Islet precursor cell (in vitro differentiated cells): ENCODE data around the gene SLC24A3.
"Not testable (repeated sequence)": the region's sequence is repeated elsewhere in the genome, so short reads cannot be mapped to it uniquely, and the experiment has no call there.

ENCODE experiments used
- DNase-seq: peaks from one replicate; pipeline ENCODE4 v3.0.0-alpha.2; 2018

Gene SLC24A3

DNA sequence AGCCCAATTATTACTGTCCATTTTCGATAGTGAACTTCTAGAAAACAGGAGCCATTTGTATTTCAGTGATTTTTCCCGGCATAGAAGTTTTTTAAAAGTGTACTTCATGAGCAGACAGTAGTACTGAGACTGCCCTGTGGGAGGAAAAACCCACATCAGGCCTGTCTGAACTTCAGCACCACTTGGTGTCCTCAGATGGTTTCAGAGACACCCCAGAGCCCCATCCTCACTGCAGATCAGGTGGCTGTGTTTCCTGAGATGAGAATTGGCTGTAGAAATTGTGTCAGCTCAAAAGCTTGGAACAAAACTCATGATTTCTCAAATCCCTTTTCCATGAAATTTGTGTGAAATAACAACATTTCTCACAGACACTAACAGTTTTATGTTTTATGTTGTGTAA is 435.6 kb downstream of the SLC24A3 start:
- no peak for DNase-seq

DNA sequence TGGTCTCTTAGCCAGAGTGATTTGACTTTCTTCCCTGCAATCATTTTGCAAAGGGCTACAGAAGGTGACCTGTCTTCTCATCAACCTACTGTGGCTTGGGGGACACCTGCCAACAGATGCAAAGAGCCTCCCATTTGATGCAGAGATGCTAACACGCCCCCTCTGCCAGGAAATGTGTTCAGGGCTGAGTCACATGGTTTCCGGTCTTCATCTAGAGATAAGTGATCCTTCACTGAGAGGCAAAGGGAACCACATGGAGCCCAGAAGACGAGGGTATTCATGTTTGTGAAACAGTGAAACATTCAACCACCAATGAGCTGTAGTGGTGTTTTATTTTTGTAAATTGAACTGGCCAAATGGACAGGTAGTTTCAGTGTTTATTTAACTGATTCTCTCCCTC is 436.6 kb downstream of the SLC24A3 start:
- DNase-seq: no peak

DNA sequence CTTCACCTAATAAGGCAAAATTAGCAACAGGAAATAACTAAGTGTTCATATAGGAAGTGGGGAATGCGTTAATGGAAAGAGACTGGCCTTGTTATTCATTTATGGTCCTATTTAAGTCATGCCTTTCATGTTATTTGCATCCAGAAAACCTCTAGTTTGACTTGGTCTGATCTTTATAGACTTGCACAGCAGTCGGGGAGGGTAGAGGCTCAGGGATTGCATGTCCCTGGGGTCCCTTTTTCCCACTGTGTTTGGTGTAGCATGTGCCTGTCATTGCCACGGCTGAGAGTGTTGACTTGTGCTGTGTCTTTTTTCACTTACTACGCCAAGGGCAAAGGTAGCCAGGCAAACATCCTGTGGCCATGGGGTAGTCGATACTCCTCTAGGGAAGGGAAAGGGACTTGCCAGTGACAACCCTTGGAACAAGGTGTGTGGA is 440.2 kb downstream of the SLC24A3 start:
- no peak for DNase-seq

DNA sequence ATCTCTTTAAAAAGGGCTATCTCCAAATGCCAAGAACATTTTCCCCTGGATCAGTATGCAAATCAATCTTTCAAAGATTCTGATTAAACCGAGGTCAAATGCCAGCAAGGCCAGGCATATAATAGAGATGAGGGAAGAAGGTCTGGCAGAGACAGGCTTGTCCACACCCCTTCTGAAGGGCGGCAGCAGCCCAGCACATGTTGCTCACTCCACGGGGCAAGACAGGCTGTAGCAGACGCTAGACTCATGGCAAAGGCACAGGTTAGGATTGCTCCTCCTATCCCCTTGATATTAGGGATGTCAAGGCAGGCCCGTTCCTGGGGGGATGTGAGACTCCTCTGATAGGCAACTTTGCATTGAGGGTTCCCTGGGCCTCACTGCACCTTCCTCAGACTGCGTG is 440.9 kb downstream of the SLC24A3 start:
- DNase-seq: no peak

DNA sequence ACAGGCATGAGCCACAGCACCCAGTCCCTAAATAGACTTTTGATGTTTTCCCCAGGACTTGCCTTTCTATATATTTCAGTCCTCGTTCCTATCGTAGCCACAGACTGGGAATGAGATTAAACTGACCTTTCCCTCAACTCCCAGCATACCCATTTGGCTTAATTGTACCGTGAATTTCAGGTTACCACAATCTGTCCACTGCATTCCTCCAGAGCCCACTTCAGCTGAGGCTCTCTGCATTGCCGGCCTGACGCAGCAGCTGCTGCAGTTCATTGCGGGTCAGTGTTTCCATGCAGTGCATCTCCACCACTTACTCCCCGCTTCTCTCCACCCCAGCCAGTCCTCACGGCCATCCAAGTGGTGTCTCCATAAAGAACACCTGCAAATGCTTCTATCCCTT is 442.5 kb downstream of the SLC24A3 start:
- DNase-seq: no peak

DNA sequence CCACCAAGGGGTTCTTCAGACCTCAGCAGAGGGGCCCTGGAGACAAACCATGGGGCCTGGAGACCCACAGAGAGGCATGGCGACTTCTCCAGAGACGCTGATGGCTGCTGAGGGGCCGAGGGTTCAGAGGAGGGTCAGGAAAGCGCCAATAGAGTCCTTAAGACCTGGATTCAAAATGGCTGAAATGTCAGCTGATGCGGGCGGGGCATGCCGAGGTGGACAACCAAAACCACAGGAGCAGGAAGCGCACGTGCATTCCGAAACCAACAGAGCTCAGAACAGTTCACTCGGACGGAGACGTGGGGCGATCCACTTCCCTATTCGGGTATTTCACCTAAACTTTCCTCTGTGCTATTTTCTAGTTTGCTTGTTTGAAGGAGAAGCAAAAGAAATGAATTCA is 445.7 kb downstream of the SLC24A3 start:
- DNase-seq: no peak

DNA sequence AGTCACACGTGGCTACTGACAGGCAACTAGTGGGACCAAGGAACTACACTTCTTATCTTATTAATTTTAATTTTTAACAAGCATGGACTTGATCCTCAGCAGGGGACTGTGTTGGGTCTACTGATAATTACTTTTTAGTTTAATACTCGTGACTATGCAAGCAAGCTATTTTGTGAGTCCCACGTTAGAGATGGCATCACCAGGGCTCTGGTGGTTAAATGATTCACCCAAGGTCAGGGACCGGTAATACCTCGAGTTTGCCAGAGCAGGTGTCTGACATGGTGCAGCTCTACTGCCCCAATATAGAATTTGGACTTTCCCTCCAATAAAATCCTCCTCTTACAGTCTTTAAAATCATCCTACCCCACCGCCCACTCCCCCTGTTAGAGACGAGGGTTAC is 447.0 kb downstream of the SLC24A3 start:
- no peak for DNase-seq

DNA sequence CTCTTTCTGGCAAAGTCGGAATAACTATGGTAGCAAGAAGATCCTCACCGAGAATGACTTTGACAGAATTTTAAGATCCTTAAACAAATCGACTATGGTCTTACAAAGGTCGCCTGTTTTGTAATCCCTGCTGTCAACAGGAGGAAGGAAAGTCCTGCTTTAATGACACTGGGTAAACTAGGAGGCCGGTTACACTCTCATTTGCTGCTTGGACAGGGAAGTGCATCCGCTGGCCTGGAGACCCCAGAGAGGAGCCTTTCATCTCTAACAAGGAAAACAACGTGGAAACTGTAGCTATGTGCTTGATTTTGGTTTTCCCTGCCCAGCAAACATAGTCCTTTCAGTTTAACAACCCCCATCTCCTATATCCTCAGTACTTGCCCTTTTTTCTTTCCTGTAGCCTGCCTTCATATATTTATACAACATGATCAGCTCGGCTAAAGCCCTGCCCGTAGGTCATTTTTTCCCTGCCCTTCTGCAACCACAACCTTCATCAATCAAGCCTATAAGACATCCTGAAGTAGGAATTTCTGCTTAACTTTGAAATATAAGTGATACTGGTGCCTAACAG is 448.5 kb downstream of the SLC24A3 start:
- no peak for DNase-seq

DNA sequence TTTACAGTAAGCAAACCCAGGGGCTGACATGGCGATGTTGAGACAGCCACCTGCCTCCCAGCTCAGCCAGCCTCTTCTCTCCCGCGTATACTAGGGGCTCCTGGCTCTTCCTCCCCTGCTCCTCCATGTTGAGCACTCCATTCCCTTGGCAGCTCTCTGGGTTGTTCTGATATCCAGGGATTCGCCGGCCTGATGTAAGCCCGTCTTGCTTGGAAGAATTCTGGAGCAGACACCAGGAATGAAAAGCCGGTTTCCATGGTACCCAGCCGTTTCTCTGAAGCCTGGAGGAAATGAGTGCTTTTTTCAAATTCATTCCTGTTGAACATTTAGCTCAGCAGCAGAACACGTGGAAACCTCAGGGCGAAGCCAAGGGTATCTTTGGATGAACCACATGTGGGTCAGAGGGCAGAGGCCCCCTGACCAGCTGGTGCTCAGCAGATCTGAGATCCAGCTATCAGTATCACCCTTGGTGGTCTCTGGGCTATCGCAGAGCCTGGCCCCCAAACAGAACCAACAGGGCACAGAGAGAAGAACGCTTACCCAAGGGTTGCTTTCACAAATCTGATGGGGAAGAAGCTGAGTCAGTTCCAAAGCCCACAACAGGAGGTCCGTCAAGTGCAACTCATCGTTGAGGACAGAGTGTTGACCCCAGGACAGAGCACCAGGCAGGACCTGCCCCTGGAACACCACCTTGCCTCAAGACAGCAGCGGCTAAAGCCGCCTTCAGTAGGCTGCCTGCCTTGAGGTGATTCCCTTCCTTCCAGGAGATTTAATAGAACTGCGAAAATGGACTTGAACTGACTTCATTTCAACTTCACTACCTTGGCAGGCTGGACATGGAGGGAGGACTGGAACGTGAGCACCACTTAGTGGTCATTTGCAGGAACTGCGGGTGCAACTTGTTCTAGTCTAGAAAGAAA is 449.5 kb downstream of the SLC24A3 start:
- peak; percentile 78 for DNase-seq

DNA sequence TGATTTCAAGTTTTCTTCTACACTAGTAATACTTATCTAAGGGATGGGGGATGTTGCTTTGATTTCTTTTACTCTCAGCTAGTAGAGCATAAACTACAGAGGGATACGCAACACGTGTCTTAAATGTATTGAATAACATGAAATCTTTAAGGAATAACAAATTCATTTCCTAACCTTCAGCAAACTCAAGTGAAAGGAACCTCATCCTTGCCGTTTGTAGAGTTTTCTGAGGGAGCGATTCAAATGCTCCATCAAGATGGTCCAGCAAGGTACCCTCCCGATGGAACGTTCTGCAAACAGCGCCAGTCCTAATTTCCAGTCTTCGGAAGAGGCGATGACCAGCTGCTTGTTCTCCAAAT is 450.2 kb downstream of the SLC24A3 start:
- DNase-seq: no peak

DNA sequence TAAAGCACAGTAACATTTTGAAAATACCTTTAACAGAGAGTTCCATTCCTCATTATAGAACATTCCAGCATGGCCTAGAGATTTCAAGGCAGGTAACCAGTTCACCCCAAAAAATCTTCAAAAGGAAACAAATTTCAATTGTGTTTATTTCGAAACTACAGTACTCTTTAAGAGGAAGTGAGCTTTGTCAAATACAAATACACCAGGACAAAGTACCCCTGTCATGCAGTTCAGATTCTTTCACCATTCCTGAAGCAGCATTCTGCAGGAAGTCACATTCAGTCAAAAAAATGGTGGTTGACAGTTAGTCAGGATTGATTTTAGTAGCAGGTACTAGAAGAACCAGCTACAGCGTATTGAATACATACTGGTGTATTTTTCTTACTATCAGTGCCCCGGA is 456.0 kb downstream of the SLC24A3 start:
- no peak for DNase-seq

DNA sequence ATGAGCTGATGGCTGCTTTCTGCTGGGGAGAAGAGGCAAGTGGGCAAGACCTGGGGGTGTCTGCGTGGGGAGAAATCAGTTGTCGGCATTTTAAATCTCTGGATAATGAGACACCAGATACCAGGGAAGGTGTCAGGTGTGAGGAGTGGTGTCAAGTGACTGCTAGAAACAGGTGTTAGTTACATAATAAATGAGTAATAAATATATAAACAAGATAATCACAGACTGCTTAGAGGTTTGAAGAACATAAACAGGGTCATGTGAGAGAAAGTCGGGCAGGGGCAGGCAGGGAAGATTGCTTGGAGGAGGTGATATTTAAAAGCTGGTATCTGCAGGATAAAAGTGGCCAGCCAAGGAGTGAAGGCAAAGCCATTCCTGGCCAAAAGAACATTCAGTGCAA is 458.4 kb downstream of the SLC24A3 start:
- no peak for DNase-seq

DNA sequence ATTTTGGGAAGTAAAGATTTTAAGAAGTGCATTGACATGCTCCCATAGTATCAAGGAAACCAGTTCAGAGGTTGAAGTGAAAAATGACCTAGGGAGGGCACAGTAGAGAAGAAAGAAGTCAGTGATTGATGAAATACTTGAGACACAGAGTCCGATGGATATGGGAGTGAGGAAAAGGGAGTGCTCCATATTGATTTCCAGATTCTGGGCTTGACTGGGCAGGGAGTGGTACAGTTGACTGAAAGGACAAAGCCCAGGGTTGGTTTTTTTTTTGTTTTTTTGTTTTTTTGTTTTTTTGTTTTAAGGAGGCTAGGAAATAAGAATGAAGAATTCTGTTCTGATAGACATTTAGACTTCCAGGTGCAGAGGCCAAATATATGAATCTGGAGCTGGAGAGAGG is 458.9 kb downstream of the SLC24A3 start:
- DNase-seq: no peak

DNA sequence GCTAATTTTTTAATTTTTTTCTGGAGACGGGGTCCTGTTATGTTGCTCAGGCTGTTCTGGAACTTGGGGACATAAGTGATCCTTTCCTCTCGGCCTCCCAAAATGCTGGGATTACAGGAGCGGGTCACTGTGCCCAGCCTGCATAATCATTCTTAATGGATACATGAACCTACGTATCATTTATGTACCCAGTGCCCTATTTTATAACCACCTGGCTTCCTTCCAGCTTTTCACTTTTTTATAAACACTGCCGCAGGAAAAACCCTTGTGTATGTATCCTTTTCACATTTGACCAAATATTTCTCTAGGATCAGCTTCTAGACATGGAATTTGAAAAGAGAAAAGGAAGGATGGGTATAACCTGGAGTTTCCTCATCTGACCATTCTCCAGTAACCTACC is 460.1 kb downstream of the SLC24A3 start:
- no peak for DNase-seq

DNA sequence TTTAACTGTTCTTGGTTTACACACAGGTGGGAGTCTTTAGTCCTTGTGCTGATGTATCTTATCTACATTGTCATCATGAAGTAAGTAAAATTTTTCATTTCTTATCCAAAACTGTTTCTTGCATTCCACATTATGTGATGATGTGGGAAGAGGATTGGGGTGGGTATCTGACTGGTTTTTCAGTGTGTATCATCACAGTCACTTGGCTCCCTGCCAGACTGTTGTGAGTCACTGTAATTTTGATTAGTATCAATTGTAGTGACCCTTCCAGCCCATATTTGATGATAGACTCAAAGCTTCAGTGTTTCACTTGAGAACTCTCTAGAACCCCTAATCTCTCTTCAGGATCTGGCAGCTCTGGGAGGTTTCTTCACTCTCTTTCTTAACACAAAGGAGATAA is 461.1 kb downstream of the SLC24A3 start:
- DNase-seq: no peak

DNA sequence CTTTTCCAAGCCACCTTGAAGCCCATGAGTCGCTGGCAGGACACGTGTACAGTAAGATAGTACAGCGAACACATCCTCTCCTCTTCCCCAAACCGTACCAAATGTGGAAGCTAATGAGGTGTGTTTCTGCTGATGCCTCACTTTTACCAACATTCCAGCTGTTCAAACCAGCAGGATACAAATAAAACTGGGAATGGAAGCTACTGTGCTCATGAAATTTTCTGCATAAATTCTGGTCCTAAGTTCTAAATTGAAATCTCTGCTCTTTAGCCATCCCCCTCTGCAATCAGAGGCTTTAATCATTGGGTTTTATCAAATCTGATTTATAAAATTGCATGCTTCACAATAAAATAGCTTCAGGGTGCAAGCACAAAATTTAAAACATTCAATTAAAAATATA is 463.8 kb downstream of the SLC24A3 start:
- DNase-seq: no peak

DNA sequence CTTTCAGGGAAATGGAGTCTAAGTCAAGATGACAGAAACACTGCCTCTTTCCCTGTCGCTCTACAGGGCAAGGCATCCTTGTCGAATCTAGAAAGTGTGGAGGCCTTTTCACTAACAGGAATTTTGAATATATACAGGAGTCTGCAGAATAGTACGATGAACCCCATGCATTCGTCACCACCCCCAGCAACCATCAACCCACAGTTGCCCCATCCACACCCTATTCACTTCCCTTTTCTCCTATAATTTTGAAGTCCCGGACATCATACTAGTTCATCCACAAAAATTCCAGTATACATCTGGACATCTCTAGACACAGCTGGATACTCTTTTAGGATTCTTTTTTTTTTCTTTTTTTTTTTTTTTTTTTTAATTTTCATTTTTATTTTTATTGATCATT is 464.9 kb downstream of the SLC24A3 start:
- no peak for DNase-seq

DNA sequence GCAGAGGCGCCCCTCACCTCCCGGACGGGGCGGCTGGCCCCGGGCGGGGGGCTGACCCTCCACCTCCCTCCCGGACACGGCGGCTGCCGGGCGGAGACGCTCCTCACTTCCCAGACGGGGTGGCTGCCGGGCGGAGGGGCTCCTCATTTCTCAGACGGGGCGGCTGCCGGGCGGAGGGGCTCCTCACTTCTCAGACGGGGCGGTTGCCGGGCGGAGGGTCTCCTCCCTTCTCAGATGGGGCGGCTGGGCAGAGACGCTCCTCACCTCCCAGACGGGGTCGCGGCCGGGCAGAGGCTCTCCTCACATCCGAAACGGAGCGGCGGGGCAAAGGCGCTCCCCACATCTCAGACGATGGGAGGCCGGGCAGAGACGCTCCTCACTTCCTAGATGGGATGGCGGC is 466.1 kb downstream of the SLC24A3 start:
- not testable (repeated sequence) for DNase-seq

DNA sequence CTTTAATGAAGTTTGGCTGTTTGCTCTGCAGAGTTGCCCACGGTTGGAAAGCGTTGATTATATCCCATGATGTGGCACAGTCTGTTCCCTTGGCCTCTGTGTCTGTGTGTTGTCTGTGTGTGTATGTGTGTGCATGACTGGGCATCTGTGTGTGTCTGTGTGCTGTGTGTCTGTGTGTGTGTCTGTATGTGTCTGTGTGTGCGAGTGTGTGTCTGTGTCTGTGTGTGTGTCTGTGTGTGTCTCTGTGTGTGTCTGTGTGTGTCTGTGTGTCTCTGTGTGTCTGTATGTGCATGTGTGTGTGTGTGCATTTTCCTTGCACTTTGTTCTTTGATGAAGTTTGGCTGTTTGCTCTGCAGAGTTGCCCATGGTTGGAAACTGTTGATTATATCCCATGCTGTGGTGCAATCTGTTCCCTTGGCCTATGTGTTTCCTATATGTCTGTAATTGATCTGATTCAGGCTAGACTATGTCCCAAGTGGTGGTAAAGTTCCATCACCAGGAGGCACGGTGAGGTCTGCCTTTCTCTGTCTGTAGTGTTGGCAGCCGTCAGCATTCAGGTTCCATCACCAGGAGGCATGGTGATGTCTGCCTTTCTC is 467.6 kb downstream of the SLC24A3 start:
- DNase-seq: no peak

DNA sequence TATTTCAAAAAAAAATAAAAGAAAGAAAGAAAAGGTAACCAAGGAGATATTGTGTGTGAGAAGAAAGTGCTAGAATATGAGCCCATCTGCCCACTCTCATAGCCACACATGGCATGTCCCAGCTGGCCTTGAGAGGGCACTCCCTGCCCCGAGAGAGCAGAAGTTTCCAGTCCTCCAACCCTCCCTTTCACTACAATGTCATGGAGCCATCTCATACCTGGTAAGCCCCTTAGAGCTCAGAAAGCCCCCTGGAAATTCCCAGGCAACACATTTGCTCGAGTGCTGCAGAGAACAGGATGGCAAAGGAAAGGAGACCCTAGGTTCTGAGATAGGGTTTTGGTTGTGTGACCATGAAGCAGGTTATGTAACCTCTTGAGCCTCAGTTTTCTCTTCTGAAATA is 469.8 kb downstream of the SLC24A3 start:
- no peak for DNase-seq

DNA sequence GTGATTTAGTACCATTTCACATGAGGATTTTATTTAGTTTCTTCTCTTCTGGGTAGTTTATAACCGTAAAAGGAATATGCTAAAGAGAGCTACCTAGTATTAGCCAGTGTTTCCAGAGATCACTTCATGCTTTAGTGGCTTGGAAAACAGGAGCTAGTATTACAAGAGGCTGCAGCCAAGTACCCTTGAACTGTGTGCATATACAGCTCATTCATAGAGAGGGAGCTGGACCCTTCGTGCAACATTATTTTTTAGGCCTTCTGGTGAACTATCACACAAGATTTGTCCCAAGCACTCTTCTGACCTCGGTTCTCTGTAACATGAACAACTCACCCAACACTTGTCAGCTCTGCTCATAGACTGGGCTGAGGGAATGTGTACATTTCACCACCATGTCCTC is 470.7 kb downstream of the SLC24A3 start:
- DNase-seq: no peak

DNA sequence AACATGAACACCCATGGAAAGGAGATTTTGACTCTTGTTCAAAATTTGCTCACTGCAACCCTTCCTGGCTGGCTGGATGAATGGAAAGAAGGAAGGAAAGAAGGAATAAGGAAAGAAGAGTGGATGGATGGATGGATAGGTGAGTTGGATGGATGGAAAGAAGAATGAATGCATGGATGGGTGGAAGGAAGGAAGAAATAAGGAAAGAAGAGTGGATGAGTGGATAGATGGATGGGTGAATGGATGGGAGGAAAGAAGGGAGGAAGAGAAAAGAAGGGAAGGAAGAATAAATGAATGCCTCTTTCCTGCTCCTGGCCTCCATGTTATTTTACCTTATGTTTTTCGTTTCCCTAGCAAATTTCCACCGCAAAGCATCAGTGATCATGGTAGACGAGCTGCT is 471.4 kb downstream of the SLC24A3 start:
- DNase-seq: no peak

DNA sequence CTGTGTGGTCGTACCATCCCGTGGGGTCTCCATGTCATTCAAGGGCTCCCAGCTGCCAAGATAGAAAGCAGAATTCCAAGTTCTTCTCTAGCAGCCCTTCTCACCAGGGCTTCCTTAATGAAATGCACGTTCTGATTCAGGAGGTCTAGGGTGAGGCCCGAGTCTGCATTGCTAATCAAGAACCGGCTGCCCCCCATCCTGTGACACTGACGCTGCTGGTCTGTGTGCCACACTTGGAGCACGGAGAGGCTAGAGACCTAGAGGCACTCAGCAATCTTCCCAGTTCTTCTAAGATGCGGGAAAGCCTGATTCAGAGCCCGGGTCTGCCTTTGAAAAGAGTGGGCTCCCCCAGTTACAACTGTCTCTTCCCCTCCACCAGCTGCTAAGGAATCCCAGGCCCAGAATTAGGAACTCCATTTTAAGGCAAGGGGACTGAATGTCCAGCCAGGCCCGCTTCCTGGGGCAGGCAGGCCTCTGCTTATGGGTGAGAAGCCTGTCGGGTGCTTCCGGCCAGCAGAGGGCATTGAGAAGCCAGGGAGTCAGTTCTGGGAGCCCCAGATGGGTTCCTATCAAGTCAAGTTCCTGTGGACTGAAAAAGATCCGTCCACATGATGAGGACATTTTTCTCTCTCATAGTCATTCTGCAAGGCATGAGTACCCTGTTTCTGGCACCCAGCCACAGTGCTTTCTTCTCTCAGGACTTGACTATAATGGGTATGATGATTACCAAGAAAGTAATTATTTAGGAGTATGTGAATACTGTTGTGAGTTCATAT is 475.8 kb downstream of the SLC24A3 start:
- DNase-seq: peak; percentile 84

DNA sequence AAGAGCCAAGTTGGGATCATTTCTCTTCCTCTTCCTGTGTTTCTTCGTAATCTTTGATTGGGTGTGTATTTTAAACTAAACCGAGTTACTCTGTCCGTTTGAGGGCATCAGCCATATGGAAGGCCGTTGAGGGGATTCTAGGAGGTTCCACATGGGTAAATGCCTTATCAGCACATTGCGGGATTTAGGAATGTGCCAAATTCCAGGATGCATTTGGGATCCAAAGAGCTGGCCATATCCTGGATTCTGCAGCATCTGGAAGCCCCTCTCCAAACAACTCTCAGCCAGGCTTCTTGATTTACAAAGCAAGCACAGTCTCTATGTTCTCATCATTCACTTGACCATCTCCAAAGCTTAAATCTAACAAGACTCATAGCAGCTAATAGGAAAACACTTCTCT is 478.0 kb downstream of the SLC24A3 start:
- DNase-seq: no peak
